CD1c-positive myeloid dendritic cell (primary cell): ENCODE measurements around the gene SLC22A6.

Experiments
- DNase-seq: peaks from one replicate; pipeline ENCODE4 v3.0.0-alpha.2; 2016; ENCODE audit errors: extremely low spot score

Gene SLC22A6, protein sequence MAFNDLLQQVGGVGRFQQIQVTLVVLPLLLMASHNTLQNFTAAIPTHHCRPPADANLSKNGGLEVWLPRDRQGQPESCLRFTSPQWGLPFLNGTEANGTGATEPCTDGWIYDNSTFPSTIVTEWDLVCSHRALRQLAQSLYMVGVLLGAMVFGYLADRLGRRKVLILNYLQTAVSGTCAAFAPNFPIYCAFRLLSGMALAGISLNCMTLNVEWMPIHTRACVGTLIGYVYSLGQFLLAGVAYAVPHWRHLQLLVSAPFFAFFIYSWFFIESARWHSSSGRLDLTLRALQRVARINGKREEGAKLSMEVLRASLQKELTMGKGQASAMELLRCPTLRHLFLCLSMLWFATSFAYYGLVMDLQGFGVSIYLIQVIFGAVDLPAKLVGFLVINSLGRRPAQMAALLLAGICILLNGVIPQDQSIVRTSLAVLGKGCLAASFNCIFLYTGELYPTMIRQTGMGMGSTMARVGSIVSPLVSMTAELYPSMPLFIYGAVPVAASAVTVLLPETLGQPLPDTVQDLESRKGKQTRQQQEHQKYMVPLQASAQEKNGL

DNA sequence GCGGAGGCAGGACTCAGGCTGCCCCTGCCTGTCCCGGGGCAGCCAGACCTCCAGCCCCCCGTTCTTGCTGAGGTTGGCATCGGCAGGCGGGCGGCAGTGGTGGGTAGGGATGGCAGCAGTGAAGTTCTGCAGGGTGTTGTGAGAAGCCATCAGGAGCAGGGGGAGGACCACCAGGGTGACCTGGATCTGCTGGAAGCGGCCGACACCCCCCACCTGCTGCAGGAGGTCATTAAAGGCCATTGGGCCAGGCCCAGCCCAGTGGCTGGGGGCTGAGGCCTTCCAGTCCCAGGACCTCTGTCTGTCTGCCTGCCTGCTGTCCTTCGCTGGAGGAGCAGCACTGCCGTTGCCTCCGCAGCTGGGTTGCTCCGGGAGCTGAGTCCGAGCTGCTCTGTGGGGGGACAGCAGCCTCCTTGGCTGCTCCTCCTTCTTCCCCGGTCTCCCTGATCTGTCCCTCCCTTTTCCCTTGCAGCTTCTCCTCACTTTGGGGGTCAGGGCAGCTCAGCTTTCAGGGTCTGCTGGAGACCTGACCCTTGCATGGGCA lies at the start of gene SLC22A6:
Gene SLC22A6, minus strand, starts transcription at position 517 of the 541 bp plus-strand sequence. Its CDS starts 277 bp downstream, at position 240.
- no peak for DNase-seq

DNA sequence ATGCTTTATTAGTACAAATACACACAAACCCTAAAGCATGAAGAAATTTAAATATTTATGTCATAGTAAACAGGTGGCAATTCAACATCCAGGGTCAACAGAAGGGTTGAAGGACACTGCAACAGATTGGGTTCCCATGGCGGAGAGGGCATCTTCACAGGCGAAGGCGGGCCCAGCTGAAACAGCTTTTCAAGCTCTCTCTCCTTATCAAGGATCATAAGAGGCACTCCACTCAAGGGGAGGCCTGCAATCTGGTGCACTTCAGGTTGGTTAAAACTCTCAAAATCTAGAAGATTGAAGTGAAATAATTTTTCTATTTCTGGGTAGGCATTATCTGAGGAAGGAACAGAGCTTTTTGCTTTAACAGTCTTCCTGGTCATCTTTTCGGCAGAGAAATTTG lies 47.7 kb upstream of the SLC22A6 start:
- no peak for DNase-seq

DNA sequence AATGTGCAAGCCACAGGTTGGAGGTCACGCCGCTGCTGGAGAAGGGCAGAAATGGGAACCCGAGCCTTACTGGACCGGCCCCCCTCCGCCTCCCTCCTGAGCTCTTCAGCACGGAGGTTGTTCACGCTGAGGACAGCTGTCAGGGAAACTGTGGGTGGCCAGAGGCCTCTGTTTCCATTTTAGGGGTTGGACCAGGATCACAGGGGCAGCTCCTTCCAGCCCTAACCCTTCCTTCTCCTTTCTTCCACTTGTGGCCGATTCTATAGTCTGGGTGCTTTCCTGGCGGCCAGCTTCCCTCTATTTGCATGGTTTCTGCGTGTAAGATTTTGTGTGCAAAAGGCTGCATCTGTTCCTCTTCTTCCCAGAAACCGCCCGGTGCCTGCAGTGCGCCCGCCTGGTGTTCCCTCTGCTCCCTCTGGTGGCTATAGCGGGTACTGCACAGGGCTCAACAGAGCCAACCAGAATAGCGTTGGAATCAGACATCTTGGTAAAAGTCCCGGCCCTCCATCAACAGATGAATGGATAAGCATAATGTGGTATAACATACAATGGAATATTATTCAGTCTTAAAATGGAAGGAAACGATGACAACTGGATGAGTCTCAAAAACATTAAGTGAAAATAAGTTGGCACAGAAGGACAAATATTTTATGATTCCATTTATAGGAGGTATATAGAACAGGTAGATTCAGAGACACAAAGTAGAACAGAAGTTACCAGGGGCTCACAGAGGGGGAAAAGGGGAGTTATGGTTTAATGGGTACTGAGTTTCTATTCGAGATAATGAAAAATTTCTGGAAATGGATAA lies 39.3 kb upstream of the SLC22A6 start:
- DNase-seq = peak; percentile 95

DNA sequence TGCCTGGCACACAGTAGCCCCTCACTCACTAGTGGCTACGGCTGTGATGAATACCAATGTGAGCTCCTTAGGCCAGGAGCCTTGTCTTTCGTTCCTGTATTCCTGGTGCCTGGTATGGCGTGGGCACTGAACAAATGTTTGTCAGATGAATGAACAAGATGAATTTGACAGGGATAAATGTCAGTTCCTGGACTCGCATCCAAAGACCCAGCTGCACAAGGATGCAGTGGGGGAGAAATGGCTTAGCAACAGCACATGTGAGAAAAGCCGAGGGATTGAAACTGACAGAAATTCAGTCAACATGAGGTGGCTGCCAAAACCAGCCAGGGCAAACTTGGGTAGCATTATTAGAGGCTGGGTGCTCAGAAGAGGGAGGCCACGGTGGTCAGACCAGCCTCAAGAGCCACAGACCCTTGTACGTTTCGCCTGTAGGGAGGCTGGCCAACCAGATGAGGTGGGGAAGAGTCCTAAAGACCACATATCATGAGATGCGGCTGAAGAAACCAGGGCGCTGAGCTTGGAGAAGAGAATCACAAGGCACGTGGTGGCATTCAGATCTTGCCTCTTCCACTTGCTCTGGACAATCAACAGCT lies 38.6 kb upstream of the SLC22A6 start:
- DNase-seq = no peak

DNA sequence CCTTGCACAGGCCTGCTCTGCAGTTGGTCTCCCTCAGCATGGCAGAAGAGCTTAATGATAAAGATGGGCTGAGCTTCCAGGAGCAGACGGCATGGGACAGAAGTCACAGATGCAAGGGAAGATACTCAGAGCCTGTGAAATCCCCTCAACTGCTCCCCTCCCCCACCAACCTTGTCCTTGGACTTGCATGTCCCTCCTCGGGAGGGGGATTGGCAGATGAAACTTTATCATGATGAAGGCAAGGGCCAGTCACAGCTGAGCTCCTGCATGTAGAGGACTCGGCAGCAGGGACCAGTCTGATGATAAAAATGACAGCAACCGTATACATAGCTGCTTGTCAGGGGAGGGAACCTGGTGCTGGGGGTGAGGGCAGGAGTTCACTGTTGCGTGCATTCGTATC lies 37.7 kb upstream of the SLC22A6 start:
- DNase-seq = no peak

DNA sequence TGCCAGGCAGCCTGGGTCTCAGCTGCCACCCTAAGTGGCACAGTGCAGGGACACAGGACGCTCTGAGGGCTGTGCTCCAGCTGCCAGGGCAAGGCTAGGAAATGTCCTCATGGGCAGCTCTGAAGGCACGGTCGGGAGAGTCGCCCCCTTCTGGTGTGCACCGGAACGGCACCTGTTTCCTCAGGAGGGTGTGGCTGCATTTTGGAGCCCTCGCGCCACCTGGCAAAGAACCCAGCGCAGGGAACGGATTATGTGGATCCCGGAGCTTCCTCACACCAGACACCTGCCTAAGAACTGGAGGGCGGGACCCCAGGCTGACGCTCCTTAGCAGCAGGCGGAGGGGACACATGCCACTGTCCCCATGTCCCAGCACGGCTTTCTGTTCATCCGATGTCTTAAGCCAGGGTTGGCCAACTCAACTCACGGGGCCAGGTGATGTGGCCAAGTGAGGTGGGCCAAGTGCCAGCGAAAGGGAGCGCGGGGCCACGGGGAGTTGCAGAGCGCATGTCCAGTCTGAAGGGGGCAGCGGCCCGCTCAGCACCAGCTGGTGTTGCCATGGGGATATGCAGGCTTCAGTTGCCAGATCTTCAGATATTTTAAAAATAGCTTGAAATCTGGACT lies 36.0 kb upstream of the SLC22A6 start:
- DNase-seq = peak; percentile 19

DNA sequence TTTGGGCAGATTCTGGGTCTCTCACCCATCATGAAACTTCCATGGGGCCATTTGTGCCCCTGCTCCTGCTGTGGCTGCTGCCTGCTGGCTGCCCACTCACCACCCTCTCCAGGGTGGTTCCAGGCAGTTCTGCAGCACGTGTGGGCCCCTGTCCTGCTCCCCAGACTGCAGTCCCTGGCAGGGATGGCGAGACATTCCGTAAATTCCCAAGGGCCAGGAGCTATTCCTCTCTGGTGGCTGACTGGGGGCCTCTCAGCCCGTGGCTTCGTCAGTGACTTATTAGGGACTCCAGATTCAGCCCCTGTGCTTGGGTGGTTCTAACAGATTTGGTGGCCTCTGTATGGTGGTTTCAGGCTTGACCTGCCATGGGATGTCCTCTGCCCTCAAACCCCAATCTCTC lies 34.7 kb upstream of the SLC22A6 start:
- no peak for DNase-seq

DNA sequence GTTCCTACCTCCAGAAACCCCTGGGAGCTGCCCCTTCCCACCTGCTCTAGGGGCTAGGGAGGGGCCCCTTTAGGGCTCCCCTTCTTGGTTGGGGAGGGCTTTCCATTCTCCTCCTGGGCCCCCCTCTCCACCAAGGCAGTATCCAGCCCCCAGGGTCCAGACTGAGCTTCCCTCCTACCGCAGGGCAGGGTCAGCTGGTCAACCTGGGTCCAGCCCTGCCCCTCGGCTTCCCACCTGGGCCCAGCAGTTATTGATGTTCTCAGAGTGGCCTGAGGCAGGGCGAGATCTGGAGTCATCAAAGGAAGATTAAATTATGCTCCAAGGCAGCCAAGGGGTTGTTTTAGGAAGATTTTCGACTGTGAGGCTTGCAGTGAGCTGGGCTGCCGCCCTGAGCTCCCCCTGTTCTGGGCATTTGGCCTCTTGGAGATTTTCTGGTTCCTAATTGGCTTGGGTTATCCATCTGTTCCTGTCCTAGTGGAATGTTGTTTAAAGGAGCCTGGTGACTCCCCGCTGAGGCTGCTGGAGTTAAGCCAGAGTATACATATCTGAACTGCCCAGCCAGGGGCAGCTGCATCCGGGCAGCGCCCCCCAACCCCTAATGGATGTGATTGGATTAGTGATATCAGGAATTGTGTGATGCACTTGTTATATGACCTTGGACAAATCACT lies 32.7 kb upstream of the SLC22A6 start:
- DNase-seq = no peak

DNA sequence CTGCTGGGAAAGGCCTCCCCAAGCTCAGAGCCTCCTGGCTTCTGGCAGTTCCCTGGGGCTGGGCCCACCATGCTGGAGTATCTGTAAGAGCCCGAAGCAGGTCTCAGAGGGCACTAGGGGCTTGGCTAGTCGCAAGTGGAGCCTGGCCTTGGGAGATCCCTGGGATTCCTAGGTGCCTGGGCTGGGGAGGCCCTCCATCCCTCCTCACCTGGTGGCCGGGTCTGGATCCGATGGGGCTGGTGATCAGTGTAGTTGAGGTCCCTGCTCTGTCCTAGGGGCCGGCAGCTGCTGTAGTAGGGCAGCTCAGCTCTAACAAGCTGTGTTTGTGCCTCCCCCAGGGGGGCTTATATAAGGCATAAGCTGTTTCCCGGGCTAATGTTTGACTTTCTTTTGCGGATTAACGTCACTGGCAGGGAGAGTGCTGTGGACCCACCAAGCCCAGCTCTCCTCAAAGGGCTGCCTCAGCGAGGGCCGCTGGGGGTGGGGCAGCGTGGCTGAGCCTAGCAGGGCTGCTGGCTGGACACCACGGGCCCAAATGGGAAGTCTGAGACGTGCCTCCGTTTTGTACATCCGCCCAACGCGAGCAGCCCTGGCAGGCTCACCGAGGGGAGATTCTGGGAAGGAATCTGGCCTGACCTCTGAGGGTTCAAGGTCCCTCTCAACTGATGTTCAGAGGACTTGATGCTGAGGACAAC lies 30.9 kb upstream of the SLC22A6 start, which contains the start of gene SLC22A8:
Gene SLC22A8, minus strand, starts transcription at position 321 of the 695 bp plus-strand sequence. CDS start 883 bp downstream, outside the sequence.
- DNase-seq = no peak

DNA sequence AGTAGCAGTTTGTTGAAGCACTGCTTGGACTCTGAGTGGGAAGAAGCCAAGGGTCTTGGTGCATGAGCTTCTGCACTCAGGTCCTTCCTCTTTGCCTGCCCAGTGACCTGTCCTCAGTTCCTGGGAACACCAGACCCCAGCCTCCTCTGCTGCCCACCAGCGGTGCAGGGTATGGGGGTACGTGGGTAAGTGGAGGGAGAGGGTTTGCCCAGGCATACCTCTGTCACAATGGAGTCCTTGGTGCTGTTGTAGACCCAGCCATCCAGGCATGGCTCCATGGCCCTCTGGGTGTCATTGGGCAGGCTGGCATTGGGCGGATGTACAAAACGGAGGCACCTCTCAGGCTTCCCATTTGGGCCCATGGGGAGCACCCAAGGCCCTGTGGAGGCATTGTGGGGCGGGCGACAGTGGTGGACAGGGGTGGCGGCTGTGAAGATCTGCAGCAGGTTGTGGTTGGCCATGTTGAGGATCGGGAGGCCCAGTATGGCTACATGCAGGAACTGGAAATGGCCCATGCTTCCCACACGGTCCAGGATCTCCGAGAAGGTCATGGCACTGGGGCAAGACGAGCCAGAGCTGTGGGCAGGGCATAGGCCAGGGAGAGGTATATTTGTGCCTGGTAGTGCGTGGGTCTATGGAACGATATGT lies 29.8 kb upstream of the SLC22A6 start:
- no peak for DNase-seq

DNA sequence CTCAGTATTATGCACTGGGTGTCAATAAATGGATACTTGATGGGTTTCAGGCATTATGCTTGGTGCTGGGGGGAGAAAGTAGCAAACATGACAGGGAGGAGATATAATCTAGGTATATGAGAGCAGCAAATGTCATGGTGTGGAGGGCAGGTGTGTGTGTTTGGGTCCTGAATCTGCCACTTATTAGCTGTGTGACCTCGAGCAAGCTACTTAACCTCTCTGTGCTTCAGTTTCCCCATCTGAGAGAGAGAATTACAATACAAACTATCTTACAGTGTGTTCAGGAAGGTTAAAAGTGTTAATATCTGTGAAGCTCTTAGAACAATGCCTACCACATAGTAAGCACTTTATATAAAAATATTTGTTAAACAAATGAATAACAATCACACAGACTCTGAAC lies 28.1 kb upstream of the SLC22A6 start:
- no peak for DNase-seq

DNA sequence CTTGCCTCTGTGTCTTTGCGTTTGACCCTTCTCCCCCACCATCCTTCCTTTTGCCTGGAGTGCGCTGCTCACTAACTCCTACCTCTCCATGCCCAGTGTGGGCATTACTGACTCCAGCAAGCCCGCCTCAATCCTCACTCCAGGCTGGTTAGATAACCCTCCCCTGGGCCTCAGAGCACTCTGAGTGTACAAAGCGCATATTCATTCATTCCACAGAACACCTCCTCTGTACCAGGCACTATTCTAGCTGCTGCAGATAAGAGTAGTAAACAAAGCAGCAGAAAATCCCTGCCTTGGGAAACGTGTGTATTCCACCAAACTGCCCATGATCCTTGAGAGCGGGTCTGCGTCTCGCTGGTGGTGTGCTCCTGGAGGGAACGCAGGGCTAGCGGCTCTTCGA lies 27.7 kb upstream of the SLC22A6 start:
- DNase-seq = no peak

DNA sequence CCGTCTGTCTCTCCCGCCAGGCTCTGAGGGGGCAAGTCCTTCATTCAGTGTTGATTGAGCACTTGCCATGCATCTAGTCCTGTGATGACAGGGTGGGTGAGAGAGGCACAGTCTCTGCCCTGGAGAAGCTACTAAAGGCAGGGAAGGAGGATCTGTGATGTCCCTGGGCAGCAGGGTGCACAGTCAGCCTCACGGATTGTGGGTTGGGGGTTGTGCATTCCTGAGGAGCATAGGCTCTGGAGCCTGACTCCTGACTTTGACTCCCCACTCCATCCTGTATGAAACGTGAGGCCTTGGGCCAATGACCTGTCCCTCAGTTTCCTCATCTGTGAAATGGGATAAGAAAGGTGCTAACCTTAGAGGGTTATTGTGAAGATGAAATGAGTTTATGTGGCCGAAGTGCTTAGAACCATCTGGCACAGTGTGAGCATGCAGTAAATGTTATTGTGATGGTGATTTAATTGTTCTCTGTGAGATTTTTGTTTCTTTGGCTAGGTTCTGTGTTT lies 26.2 kb upstream of the SLC22A6 start:
- no peak for DNase-seq

DNA sequence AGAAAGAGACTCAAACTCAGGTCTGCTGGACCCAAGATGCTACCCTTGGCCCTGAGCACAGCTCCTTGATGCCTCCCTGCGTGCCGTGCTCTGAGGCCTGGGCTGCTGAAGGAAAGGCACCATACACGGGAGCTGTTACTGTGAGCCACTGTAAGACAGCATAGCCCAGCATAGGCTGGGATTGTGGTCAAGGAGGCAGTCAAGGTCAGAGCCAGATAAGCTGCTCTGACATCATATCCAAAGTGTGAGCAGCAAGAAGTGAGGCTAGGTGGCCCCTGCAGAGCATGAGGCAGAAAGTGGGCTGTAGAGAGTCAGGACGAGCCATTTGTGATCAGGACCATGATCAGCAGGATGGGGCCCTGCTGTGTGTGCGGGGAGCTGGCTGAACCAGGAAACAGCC lies 23.2 kb upstream of the SLC22A6 start:
- DNase-seq = no peak

DNA sequence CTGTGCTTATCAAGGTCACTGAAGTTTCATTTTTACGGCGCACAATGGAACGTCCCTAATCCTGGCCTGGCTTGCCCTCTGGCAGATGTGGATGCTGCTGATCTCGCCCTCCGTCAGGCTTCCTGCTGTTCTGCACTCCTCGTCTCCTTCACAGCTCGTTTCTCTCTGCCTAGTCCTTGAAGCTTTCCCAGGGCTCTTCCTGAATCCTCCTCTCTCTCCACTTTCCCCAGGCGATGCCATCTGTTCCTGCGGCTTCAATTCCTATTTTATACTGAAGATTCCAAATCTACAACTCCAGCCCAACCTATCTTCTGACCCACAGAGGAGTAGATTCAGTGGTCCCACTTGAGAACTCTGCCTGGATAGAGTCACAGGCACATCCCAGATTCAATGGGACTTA lies 16.7 kb upstream of the SLC22A6 start:
- no peak for DNase-seq

DNA sequence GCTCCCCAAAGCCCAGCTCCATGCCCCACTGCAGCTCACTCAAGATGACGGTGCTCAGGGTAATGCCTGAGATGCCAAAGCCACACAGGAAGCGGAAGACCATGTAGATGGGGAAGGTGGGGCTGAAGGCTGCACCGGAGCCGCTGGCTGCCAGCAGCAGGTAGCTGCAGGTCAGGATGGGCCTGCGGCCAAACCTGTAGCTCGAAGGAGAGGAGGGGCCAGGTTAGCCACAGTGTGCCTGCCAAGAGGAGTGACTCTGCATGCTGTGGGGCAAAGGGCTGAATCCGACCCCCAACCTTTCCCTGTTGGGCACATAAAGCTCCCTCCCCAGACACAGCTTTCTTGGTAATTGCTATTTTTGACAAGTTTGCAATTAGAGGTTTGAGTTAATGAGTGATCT lies 14.9 kb upstream of the SLC22A6 start:
- no peak for DNase-seq

DNA sequence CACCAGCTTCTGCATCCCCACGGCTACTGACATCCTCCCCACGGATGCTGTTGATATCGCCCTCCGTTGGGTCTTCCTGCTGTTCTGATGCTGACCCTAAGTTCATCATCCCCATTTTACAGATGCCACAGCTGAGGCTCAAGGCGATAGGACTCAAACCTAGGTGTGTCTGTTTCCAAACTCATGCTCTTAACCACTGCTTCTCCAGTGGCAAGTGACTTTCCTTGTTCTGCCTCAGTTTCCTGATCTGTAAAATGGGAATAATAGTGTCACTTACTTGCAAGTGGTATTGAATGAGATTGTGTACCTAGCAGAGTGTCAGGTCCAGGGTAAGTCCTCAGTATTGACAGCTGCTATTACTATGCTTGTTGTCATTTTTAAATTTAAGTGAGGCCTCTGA lies 14.4 kb upstream of the SLC22A6 start:
- no peak for DNase-seq

DNA sequence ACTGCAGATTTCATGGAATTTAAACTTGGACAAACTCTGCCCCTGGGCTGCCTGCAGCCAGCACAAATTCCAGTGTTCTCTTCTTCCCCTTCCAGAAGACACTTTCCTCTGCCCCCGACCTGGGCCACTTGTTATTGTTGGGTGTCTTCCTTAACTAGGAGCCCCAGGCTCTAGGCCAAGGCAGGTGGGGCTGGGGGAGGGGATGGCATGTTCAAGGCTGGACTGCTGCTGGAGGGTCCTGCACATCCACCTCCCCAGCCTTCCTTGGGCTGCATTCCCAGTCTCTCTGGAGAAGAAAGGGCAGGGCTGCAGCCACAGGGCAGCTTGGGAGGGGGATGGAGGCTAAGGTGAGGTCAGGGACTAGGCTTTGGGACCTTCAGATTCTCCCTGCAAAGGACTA lies 11.5 kb upstream of the SLC22A6 start:
- no peak for DNase-seq

DNA sequence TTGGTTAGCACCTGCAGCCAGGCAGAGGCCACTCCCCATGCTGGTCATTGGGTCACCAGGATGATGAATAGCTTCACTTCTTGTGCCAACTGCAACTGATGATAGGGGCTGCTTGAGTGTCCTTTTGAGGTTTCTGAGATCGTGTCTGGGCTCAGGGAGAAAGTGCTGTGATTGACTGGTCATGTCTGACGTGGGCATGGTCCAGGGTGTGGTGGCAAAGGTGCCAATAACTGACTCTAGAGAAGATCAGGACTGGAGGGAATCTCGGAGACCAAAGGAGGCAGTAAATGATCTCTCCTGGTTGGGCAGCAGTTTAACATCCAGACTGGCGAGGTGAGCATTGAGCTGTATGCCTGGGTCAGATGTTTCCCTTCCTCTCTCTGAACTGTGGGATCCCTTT lies 10.0 kb upstream of the SLC22A6 start:
- no peak for DNase-seq

DNA sequence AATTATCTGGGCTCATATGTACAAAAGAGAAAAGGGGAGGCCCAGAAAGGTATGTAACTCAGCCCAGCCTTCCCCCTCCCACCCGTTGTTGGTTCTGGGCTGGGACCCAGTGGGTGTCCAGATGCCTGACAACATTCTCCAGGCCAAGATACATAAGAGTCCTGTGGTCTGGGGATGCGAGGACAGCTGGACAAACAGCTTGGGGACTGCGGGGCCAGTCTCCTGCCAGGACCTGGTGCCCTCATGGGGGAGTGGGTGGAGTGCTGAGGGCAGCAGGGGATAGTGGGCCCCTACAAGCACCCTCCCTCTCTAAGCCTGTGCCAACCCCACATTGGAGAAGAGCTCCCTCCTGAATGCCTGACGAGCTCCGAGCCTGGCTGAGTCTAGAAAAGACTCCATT lies 3.5 kb upstream of the SLC22A6 start:
- no peak for DNase-seq
